ENCODE measurements around the gene ATF3. TPM values are rescaled to one million over a fixed set of nuclear protein-coding genes. Genes with fewer than 3 reads are reported as not detected.

Gene ATF3
- total and polyA plus RNA-seq, 4 donors: 1.1 to 8.8 (median 5.5) TPM

DNA sequence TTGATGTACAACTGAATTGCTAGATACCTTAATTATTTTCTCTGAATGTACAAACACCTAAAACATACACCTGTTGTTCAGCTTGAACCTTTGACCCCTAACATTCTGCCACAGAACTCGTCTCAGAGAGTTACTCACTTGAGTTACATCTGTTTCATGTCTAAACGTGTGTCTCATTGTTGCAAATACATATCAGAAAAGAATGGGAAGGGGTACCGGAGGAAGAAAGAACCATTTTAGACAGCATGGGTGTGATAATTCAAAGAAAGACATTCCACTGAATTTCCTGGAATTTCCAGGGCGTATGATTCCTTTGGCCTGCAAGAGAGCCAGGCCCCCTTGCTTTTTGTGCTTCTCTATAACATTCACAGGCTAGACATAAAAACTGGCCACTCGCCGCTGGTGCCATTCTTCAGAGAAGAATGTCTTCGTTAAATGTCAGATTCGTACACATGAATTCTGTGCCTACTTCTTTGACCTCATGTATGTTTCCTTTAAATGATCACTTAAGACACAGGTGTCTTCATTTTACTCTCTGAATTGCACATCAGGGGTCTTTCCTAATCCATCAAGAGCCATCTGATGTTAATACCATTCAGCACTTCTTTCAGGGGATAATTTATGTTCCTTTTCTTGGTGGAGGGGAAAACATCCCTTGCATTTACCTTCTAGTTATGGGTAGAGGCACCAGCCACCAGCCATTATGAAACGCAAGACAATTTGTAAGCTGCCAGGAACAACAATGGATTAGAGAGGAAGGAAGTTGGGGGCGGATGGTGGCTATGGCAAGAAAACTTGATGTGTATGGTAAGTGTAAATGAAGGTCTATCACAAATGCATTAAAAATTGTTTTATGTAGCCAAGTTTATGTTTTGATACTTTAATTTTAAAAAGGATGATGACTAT, 12.7 kb downstream of the ATF3 start:
- no peak overlapping the region for H3K9ac ChIP-seq (ENCODE audit: low read depth in 1 of 2, low read length in 2 of 2)
- no peak overlapping the region for H3K27ac ChIP-seq (ENCODE audit: low read depth in 1 of 2, low read length in 2 of 2)
- TF ChIP-seq ATF3 (IDR thresholded peaks at IDR 0.05) (no peak), FOXA2 (IDR thresholded peaks at IDR 0.05) (no peak), HNF4A (conservative IDR thresholded peaks at IDR 0.05) (no peak), GABPA (IDR thresholded peaks at IDR 0.05 in 1 of 2, conservative IDR thresholded peaks at IDR 0.05 in 1 of 2) (no peak), HNF4G (IDR thresholded peaks at IDR 0.05) (no peak), MAX (IDR thresholded peaks at IDR 0.05) (no peak), SP1 (IDR thresholded peaks at IDR 0.05) (no peak), EGR1 (IDR thresholded peaks at IDR 0.05; ENCODE audit: low read depth in 2 of 2) (no peak), RAD21 (IDR thresholded peaks at IDR 0.05) (no peak), FOXA1 (IDR thresholded peaks at IDR 0.05) (no peak), RXRA (IDR thresholded peaks at IDR 0.05) (no peak), TAF1 (conservative IDR thresholded peaks at IDR 0.05) (no peak), JUND (IDR thresholded peaks at IDR 0.05) (no peak), YY1 (IDR thresholded peaks at IDR 0.05) (no peak), NR2F2 (IDR thresholded peaks at IDR 0.05) (no peak)
- TF ChIP-seq, protein P1, sequence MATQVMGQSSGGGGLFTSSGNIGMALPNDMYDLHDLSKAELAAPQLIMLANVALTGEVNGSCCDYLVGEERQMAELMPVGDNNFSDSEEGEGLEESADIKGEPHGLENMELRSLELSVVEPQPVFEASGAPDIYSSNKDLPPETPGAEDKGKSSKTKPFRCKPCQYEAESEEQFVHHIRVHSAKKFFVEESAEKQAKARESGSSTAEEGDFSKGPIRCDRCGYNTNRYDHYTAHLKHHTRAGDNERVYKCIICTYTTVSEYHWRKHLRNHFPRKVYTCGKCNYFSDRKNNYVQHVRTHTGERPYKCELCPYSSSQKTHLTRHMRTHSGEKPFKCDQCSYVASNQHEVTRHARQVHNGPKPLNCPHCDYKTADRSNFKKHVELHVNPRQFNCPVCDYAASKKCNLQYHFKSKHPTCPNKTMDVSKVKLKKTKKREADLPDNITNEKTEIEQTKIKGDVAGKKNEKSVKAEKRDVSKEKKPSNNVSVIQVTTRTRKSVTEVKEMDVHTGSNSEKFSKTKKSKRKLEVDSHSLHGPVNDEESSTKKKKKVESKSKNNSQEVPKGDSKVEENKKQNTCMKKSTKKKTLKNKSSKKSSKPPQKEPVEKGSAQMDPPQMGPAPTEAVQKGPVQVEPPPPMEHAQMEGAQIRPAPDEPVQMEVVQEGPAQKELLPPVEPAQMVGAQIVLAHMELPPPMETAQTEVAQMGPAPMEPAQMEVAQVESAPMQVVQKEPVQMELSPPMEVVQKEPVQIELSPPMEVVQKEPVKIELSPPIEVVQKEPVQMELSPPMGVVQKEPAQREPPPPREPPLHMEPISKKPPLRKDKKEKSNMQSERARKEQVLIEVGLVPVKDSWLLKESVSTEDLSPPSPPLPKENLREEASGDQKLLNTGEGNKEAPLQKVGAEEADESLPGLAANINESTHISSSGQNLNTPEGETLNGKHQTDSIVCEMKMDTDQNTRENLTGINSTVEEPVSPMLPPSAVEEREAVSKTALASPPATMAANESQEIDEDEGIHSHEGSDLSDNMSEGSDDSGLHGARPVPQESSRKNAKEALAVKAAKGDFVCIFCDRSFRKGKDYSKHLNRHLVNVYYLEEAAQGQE (IDR thresholded peaks at IDR 0.05): no peak
- TF ChIP-seq, protein P2, sequence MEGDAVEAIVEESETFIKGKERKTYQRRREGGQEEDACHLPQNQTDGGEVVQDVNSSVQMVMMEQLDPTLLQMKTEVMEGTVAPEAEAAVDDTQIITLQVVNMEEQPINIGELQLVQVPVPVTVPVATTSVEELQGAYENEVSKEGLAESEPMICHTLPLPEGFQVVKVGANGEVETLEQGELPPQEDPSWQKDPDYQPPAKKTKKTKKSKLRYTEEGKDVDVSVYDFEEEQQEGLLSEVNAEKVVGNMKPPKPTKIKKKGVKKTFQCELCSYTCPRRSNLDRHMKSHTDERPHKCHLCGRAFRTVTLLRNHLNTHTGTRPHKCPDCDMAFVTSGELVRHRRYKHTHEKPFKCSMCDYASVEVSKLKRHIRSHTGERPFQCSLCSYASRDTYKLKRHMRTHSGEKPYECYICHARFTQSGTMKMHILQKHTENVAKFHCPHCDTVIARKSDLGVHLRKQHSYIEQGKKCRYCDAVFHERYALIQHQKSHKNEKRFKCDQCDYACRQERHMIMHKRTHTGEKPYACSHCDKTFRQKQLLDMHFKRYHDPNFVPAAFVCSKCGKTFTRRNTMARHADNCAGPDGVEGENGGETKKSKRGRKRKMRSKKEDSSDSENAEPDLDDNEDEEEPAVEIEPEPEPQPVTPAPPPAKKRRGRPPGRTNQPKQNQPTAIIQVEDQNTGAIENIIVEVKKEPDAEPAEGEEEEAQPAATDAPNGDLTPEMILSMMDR (IDR thresholded peaks at IDR 0.05; ENCODE audit: low read depth, low read length, missing input control): no peak
- TF ChIP-seq, protein P3, sequence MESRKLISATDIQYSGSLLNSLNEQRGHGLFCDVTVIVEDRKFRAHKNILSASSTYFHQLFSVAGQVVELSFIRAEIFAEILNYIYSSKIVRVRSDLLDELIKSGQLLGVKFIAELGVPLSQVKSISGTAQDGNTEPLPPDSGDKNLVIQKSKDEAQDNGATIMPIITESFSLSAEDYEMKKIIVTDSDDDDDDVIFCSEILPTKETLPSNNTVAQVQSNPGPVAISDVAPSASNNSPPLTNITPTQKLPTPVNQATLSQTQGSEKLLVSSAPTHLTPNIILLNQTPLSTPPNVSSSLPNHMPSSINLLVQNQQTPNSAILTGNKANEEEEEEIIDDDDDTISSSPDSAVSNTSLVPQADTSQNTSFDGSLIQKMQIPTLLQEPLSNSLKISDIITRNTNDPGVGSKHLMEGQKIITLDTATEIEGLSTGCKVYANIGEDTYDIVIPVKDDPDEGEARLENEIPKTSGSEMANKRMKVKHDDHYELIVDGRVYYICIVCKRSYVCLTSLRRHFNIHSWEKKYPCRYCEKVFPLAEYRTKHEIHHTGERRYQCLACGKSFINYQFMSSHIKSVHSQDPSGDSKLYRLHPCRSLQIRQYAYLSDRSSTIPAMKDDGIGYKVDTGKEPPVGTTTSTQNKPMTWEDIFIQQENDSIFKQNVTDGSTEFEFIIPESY (IDR thresholded peaks at IDR 0.05): no peak
- no peaks in the 10 kb centered on the region for H3K9me3 ChIP-seq (ENCODE audit: control insufficient read depth in 4 of 4, low read length in 3 of 4)
- H3K36me3 ChIP-seq (ENCODE audit: control insufficient read depth in 4 of 4, insufficient read depth in 3 of 4, low read depth in 1 of 4, low read length in 3 of 4): peaks cover 25 to 44% (median 33%) of the 10 kb centered on the region in 4 donors
- WGBS: 89% methylated on average over 10 of the region's 10 CpGs
- H3K4me1 ChIP-seq (ENCODE audit: control insufficient read depth in 4 of 4, insufficient read depth in 4 of 4, low read length in 3 of 4): no peaks in the 10 kb centered on the region
- H3K4me3 ChIP-seq (ENCODE audit: low read depth in 1 of 3, low read length in 3 of 3): no peak overlapping the region
- no peak for DNase-seq (ENCODE audit: low spot score)
- no peaks in the 10 kb centered on the region for H3K27me3 ChIP-seq (ENCODE audit: control insufficient read depth in 4 of 4, insufficient read depth in 4 of 4, low read length in 3 of 4)
